ENCODE results near the gene PITX2.

PITX2 gene

DNA sequence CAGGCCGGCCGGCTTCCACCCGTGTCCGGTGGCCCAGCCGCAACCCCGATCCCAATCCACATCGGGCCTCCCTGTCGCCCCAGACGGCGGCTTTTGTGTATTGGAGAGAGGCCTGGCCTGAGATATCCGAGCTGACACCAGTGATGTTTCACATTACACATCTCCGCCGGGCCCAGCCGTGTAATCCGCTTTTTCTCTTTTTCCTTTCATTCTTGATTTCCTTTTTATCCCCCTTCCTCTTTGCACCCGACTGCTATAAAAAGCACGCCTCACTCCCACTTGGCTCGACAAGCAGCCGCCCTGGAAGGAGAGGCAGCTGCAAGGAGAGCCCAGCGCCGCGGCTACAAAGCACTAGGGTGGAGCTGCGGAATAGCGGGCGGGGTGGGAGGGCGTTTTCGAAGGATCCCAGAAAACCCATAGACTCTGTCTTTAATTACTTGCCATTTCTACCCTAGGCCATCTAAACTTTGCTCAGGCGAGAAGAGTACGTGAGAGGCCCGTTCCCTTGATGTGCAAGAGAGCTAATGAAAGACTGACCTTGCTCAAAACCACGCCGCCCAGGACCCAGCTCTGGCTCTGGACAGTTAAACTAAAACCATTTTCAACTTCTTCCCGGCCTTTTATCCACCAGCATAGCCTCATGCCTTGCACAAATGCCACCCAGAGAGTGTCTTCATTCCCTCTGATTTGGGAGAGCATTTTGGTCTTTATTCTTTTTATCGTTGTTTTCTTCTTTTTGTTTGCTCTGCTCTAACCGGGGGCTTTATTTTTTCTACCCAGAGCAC lies 3.2 kb downstream of the PITX2 start:
- in situ Hi-C loops (cut with HindIII; ENCODE audit: low pct_ligation_motif_present, low sequenced_read_pairs) = no loop called here
- H3K27ac ChIP-seq = no peak overlapping the region
- H3K27me3 ChIP-seq (replicated peaks) = peaks cover 96% of the 10 kb centered on the region
- H3K36me3 ChIP-seq (replicated peaks) = no peaks in the 10 kb centered on the region
- TF ChIP-seq, protein P1, sequence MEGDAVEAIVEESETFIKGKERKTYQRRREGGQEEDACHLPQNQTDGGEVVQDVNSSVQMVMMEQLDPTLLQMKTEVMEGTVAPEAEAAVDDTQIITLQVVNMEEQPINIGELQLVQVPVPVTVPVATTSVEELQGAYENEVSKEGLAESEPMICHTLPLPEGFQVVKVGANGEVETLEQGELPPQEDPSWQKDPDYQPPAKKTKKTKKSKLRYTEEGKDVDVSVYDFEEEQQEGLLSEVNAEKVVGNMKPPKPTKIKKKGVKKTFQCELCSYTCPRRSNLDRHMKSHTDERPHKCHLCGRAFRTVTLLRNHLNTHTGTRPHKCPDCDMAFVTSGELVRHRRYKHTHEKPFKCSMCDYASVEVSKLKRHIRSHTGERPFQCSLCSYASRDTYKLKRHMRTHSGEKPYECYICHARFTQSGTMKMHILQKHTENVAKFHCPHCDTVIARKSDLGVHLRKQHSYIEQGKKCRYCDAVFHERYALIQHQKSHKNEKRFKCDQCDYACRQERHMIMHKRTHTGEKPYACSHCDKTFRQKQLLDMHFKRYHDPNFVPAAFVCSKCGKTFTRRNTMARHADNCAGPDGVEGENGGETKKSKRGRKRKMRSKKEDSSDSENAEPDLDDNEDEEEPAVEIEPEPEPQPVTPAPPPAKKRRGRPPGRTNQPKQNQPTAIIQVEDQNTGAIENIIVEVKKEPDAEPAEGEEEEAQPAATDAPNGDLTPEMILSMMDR (IDR thresholded peaks at IDR 0.05; ENCODE audit: low read depth, low read length, missing control alignments) = no peak
- no peak for DNase-seq
- H3K4me3 ChIP-seq (ENCODE audit: low read depth, low read length) = no peak overlapping the region

DNA sequence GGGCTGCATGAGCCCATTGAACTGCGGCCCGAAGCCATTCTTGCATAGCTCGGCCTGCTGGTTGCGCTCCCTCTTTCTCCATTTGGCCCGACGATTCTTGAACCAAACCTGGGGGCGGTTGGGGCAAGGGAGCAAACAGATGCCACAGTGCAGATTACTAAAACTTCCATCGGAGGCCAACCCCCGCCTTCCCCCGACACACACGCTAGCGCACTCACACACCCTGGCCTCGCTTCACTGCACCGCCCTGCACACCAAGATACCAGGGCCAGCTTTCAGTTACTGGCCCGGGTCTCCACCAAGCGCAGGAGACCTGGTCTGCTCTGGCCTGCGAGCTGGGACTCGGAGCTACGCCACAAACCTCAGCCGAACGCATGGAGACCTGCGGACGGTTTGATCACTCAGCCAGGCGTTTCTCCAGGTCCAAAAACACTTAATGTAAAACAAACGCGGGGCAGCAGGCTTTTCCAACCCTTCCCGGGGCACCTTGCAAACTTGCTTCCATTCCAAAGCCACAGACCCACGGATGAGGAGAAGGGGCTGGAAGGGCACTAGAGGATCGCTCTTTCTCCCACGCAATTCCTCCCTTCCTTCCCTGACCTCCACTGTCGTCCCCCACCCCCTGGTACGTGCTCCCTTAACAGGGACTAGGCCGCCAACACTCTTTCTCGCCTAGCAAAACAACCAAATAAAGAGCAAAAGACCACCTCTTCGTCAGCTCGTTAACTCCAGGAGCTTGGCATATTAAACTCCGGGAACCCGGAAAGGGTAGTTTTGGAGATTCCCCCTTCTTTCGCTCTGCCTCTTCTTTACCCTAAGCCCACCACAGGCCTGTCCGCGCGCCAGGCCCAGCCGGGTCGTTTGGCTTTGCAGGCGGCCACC lies 4.1 kb downstream of the PITX2 start:
- Histone ChIP-seq H3K27ac (no peak overlapping the region), H3K36me3 (replicated peaks) (no peaks in the 10 kb centered on the region), H3K4me3 (ENCODE audit: low read depth, low read length) (no peak overlapping the region), H3K27me3 (replicated peaks) (peaks cover 95% of the 10 kb centered on the region)
- in situ Hi-C loops (cut with HindIII; ENCODE audit: low pct_ligation_motif_present, low sequenced_read_pairs) = no loop called here
- TF ChIP-seq, protein P1 (IDR thresholded peaks at IDR 0.05; ENCODE audit: low read depth, low read length, missing control alignments) = no peak
- no peak for DNase-seq

GRCh38 chr4:110617646-110618580 lies 5.0 kb downstream of the PITX2 start:
- Histone ChIP-seq H3K27me3 (replicated peaks) (peaks cover 93% of the 10 kb centered on the region), H3K4me3 (ENCODE audit: low read depth, low read length) (no peak overlapping the region), H3K27ac (no peak overlapping the region), H3K36me3 (replicated peaks) (no peaks in the 10 kb centered on the region)
- in situ Hi-C loops (cut with HindIII; ENCODE audit: low pct_ligation_motif_present, low sequenced_read_pairs) = no loop called here
- DNase-seq = no peak
- TF ChIP-seq, protein P1 (IDR thresholded peaks at IDR 0.05; ENCODE audit: low read depth, low read length, missing control alignments) = no peak

- Histone ChIP-seq H3K36me3 (replicated peaks) (no peaks in the 10 kb centered on the region), H3K27ac (no peak overlapping the region), H3K4me3 (ENCODE audit: low read depth, low read length) (no peak overlapping the region), H3K27me3 (replicated peaks) (peaks cover 93% of the 10 kb centered on the region)
- TF ChIP-seq, protein P1 (IDR thresholded peaks at IDR 0.05; ENCODE audit: low read depth, low read length, missing control alignments) = no peak
- no peak for DNase-seq
- in situ Hi-C loops (cut with HindIII; ENCODE audit: low pct_ligation_motif_present, low sequenced_read_pairs) = no loop called here
Measured at GRCh38 chr4:110617075-110617640, 5.7 kb downstream of the PITX2 start.

All from brain microvascular endothelial cell (primary cell).